ENCODE results near the gene TSLP.
A peak's percentile ranks its signal among the peaks of the same experiment; 100 is the strongest.

The TSLP gene

GRCh38 chr5:111115229-111115628, 43.7 kb downstream of the TSLP start:
- TF ChIP-seq POLR2A (IDR thresholded peaks at IDR 0.05; ENCODE audit: extremely low read depth, insufficient read length): no peak
- no peak for TF ChIP-seq MAX (IDR thresholded peaks at IDR 0.05; ENCODE audit: low read depth, low read length)
- no peak for TF ChIP-seq CTCF (IDR thresholded peaks at IDR 0.05; ENCODE audit: low read depth, low read length)
- TF ChIP-seq MYC (IDR thresholded peaks at IDR 0.05; ENCODE audit: low read depth, low read length): no peak
- DNase-seq (ENCODE audit: low read depth): no peak
- no peak overlapping the region for H3K4me3 ChIP-seq (ENCODE audit: low read depth, low read length)

GRCh38 chr5:111116550-111116949, 45.0 kb downstream of the TSLP start:
- no peak overlapping the region for H3K4me3 ChIP-seq (ENCODE audit: low read depth, low read length)
- peak; percentile 72 for DNase-seq (ENCODE audit: low read depth)
- TF ChIP-seq MYC (IDR thresholded peaks at IDR 0.05; ENCODE audit: low read depth, low read length) (no peak), CTCF (IDR thresholded peaks at IDR 0.05; ENCODE audit: low read depth, low read length) (no peak), MAX (IDR thresholded peaks at IDR 0.05; ENCODE audit: low read depth, low read length) (no peak), POLR2A (IDR thresholded peaks at IDR 0.05; ENCODE audit: extremely low read depth, insufficient read length) (no peak)

GRCh38 chr5:111117136-111117535, 45.6 kb downstream of the TSLP start:
- no peak for TF ChIP-seq POLR2A (IDR thresholded peaks at IDR 0.05; ENCODE audit: extremely low read depth, insufficient read length)
- no peak for TF ChIP-seq MYC (IDR thresholded peaks at IDR 0.05; ENCODE audit: low read depth, low read length)
- TF ChIP-seq MAX (IDR thresholded peaks at IDR 0.05; ENCODE audit: low read depth, low read length): no peak
- TF ChIP-seq CTCF (IDR thresholded peaks at IDR 0.05; ENCODE audit: low read depth, low read length): no peak
- DNase-seq (ENCODE audit: low read depth): no peak
- no peak overlapping the region for H3K4me3 ChIP-seq (ENCODE audit: low read depth, low read length)

GRCh38 chr5:111119221-111119620, 47.7 kb downstream of the TSLP start:
- TF ChIP-seq MAX (IDR thresholded peaks at IDR 0.05; ENCODE audit: low read depth, low read length) (no peak), MYC (IDR thresholded peaks at IDR 0.05; ENCODE audit: low read depth, low read length) (no peak), POLR2A (IDR thresholded peaks at IDR 0.05; ENCODE audit: extremely low read depth, insufficient read length) (no peak), CTCF (IDR thresholded peaks at IDR 0.05; ENCODE audit: low read depth, low read length) (no peak)
- no peak for DNase-seq (ENCODE audit: low read depth)
- H3K4me3 ChIP-seq (ENCODE audit: low read depth, low read length): no peak overlapping the region

- H3K4me3 ChIP-seq (ENCODE audit: low read depth, low read length): no peak overlapping the region
- no peak for DNase-seq (ENCODE audit: low read depth)
- TF ChIP-seq POLR2A (IDR thresholded peaks at IDR 0.05; ENCODE audit: extremely low read depth, insufficient read length) (no peak), MYC (IDR thresholded peaks at IDR 0.05; ENCODE audit: low read depth, low read length) (no peak), MAX (IDR thresholded peaks at IDR 0.05; ENCODE audit: low read depth, low read length) (no peak), CTCF (IDR thresholded peaks at IDR 0.05; ENCODE audit: low read depth, low read length) (no peak)
Observed at GRCh38 chr5:111119856-111120255, 48.3 kb downstream of the TSLP start.

- no peak for DNase-seq (ENCODE audit: low read depth)
- TF ChIP-seq CTCF (IDR thresholded peaks at IDR 0.05; ENCODE audit: low read depth, low read length): no peak
- TF ChIP-seq POLR2A (IDR thresholded peaks at IDR 0.05; ENCODE audit: extremely low read depth, insufficient read length): no peak
- no peak for TF ChIP-seq MYC (IDR thresholded peaks at IDR 0.05; ENCODE audit: low read depth, low read length)
- TF ChIP-seq MAX (IDR thresholded peaks at IDR 0.05; ENCODE audit: low read depth, low read length): no peak
- no peak overlapping the region for H3K4me3 ChIP-seq (ENCODE audit: low read depth, low read length)
Observed at GRCh38 chr5:111120911-111121310, 49.4 kb downstream of the TSLP start.

All from NB4 (cell line).